ENCODE results near the gene LY9. TPM values are rescaled to one million over a fixed set of nuclear protein-coding genes. Genes with fewer than 3 reads are reported as not detected.

The LY9 gene
- total and polyA plus RNA-seq, 4 donors, result 0.21 to 1.5 (median 0.63) TPM

DNA sequence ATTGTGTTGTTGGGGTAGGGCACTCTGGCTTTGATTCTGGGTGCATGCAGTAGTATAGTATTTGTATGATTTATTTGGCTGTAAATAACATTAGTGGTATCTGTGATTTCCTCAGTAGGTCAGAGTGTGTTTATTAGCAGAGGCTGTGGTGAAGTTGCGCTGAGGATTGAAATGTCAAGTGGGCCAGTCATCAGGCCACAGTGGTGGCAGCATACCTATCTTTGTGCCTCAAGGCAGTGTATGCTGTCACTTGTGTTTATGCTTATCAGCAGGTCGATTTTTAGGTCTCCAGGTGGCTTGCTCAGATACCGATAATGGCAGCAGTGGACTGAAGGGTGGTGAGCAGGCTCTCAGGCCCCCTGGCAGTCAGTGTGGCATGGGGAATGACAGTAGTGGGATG is 11.3 kb downstream of the LY9 start:
- no peak overlapping the region for H3K4me3 ChIP-seq (ENCODE audit: low read depth in 1 of 3, low read length in 3 of 3)
- H3K4me1 ChIP-seq (ENCODE audit: control insufficient read depth in 4 of 4, insufficient read depth in 4 of 4, low read length in 3 of 4), result no peaks in the 10 kb centered on the region
- 79% methylated on average over 3 of the region's 3 CpGs for WGBS
- peaks cover 0 to 2% (median 0%) of the 10 kb centered on the region in 4 donors for H3K9me3 ChIP-seq (ENCODE audit: control insufficient read depth in 4 of 4, low read length in 3 of 4)
- no peaks in the 10 kb centered on the region for H3K36me3 ChIP-seq (ENCODE audit: control insufficient read depth in 4 of 4, insufficient read depth in 3 of 4, low read depth in 1 of 4, low read length in 3 of 4)
- TF ChIP-seq, protein P1, sequence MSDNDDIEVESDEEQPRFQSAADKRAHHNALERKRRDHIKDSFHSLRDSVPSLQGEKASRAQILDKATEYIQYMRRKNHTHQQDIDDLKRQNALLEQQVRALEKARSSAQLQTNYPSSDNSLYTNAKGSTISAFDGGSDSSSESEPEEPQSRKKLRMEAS (IDR thresholded peaks at IDR 0.05), result no peak
- TF ChIP-seq, protein P2, sequence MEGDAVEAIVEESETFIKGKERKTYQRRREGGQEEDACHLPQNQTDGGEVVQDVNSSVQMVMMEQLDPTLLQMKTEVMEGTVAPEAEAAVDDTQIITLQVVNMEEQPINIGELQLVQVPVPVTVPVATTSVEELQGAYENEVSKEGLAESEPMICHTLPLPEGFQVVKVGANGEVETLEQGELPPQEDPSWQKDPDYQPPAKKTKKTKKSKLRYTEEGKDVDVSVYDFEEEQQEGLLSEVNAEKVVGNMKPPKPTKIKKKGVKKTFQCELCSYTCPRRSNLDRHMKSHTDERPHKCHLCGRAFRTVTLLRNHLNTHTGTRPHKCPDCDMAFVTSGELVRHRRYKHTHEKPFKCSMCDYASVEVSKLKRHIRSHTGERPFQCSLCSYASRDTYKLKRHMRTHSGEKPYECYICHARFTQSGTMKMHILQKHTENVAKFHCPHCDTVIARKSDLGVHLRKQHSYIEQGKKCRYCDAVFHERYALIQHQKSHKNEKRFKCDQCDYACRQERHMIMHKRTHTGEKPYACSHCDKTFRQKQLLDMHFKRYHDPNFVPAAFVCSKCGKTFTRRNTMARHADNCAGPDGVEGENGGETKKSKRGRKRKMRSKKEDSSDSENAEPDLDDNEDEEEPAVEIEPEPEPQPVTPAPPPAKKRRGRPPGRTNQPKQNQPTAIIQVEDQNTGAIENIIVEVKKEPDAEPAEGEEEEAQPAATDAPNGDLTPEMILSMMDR (IDR thresholded peaks at IDR 0.05; ENCODE audit: low read depth, low read length, missing input control), result no peak
- TF ChIP-seq YY1 (IDR thresholded peaks at IDR 0.05), result no peak
- no peak for TF ChIP-seq TAF1 (conservative IDR thresholded peaks at IDR 0.05)
- no peak for TF ChIP-seq JUND (IDR thresholded peaks at IDR 0.05)
- no peak for TF ChIP-seq RAD21 (IDR thresholded peaks at IDR 0.05)
- no peak for TF ChIP-seq RXRA (IDR thresholded peaks at IDR 0.05)
- TF ChIP-seq, protein P3, sequence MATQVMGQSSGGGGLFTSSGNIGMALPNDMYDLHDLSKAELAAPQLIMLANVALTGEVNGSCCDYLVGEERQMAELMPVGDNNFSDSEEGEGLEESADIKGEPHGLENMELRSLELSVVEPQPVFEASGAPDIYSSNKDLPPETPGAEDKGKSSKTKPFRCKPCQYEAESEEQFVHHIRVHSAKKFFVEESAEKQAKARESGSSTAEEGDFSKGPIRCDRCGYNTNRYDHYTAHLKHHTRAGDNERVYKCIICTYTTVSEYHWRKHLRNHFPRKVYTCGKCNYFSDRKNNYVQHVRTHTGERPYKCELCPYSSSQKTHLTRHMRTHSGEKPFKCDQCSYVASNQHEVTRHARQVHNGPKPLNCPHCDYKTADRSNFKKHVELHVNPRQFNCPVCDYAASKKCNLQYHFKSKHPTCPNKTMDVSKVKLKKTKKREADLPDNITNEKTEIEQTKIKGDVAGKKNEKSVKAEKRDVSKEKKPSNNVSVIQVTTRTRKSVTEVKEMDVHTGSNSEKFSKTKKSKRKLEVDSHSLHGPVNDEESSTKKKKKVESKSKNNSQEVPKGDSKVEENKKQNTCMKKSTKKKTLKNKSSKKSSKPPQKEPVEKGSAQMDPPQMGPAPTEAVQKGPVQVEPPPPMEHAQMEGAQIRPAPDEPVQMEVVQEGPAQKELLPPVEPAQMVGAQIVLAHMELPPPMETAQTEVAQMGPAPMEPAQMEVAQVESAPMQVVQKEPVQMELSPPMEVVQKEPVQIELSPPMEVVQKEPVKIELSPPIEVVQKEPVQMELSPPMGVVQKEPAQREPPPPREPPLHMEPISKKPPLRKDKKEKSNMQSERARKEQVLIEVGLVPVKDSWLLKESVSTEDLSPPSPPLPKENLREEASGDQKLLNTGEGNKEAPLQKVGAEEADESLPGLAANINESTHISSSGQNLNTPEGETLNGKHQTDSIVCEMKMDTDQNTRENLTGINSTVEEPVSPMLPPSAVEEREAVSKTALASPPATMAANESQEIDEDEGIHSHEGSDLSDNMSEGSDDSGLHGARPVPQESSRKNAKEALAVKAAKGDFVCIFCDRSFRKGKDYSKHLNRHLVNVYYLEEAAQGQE (IDR thresholded peaks at IDR 0.05), result no peak
- TF ChIP-seq, protein P4, sequence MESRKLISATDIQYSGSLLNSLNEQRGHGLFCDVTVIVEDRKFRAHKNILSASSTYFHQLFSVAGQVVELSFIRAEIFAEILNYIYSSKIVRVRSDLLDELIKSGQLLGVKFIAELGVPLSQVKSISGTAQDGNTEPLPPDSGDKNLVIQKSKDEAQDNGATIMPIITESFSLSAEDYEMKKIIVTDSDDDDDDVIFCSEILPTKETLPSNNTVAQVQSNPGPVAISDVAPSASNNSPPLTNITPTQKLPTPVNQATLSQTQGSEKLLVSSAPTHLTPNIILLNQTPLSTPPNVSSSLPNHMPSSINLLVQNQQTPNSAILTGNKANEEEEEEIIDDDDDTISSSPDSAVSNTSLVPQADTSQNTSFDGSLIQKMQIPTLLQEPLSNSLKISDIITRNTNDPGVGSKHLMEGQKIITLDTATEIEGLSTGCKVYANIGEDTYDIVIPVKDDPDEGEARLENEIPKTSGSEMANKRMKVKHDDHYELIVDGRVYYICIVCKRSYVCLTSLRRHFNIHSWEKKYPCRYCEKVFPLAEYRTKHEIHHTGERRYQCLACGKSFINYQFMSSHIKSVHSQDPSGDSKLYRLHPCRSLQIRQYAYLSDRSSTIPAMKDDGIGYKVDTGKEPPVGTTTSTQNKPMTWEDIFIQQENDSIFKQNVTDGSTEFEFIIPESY (IDR thresholded peaks at IDR 0.05), result no peak
- no peak for TF ChIP-seq FOXA1 (IDR thresholded peaks at IDR 0.05)
- no peak for TF ChIP-seq EGR1 (IDR thresholded peaks at IDR 0.05; ENCODE audit: low read depth in 2 of 2)
- TF ChIP-seq HNF4A (conservative IDR thresholded peaks at IDR 0.05), result no peak
- TF ChIP-seq SP1 (IDR thresholded peaks at IDR 0.05), result no peak
- no peak for TF ChIP-seq NR2F2 (IDR thresholded peaks at IDR 0.05)
- no peak for TF ChIP-seq HNF4G (IDR thresholded peaks at IDR 0.05)
- TF ChIP-seq FOXA2 (IDR thresholded peaks at IDR 0.05), result no peak
- TF ChIP-seq, protein P5, sequence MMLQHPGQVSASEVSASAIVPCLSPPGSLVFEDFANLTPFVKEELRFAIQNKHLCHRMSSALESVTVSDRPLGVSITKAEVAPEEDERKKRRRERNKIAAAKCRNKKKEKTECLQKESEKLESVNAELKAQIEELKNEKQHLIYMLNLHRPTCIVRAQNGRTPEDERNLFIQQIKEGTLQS (IDR thresholded peaks at IDR 0.05), result no peak
- DNase-seq (ENCODE audit: low spot score), result no peak
- no peak overlapping the region for H3K27ac ChIP-seq (ENCODE audit: low read depth in 1 of 2, low read length in 2 of 2)
- no peak overlapping the region for H3K9ac ChIP-seq (ENCODE audit: low read depth in 1 of 2, low read length in 2 of 2)
- H3K27me3 ChIP-seq (ENCODE audit: control insufficient read depth in 4 of 4, insufficient read depth in 4 of 4, low read length in 3 of 4), result no peaks in the 10 kb centered on the region

DNA sequence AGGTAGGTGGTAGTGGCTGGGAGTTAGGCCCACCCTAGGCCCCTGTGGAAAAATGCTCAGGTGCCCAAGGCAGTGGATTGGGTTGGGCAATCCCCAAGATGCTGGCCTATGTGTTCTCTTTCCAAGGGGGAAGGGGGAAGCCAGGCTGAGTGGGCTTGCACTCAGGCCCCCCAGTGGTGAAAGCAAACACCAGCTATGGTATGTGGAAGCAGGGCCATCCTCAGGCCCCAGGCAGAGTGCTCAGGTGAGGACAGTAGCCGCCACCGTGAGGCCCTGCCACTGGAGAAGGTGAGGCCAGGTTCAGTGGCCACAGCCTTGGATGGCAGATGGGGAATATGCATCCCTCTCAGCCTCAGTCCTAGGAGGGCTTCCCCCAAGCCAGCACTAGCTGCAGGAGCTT is 11.8 kb downstream of the LY9 start:
- peaks cover 0 to 2% (median 0%) of the 10 kb centered on the region in 4 donors for H3K9me3 ChIP-seq (ENCODE audit: control insufficient read depth in 4 of 4, low read length in 3 of 4)
- no peak for DNase-seq (ENCODE audit: low spot score)
- H3K4me1 ChIP-seq (ENCODE audit: control insufficient read depth in 4 of 4, insufficient read depth in 4 of 4, low read length in 3 of 4), result no peaks in the 10 kb centered on the region
- H3K27me3 ChIP-seq (ENCODE audit: control insufficient read depth in 4 of 4, insufficient read depth in 4 of 4, low read length in 3 of 4), result no peaks in the 10 kb centered on the region
- no peak overlapping the region for H3K27ac ChIP-seq (ENCODE audit: low read depth in 1 of 2, low read length in 2 of 2)
- H3K4me3 ChIP-seq (ENCODE audit: low read depth in 1 of 3, low read length in 3 of 3), result no peak overlapping the region
- H3K9ac ChIP-seq (ENCODE audit: low read depth in 1 of 2, low read length in 2 of 2), result no peak overlapping the region
- H3K36me3 ChIP-seq (ENCODE audit: control insufficient read depth in 4 of 4, insufficient read depth in 3 of 4, low read depth in 1 of 4, low read length in 3 of 4), result no peaks in the 10 kb centered on the region
- WGBS, result 95% methylated on average over 2 of the region's 2 CpGs
- TF ChIP-seq, protein P4 (IDR thresholded peaks at IDR 0.05), result no peak
- TF ChIP-seq HNF4A (conservative IDR thresholded peaks at IDR 0.05) (no peak), EGR1 (IDR thresholded peaks at IDR 0.05; ENCODE audit: low read depth in 2 of 2) (no peak), GABPA (IDR thresholded peaks at IDR 0.05 in 1 of 2, conservative IDR thresholded peaks at IDR 0.05 in 1 of 2) (no peak), HNF4G (IDR thresholded peaks at IDR 0.05) (no peak), RXRA (IDR thresholded peaks at IDR 0.05) (no peak), NR2F2 (IDR thresholded peaks at IDR 0.05) (no peak), JUND (IDR thresholded peaks at IDR 0.05) (no peak)
- TF ChIP-seq, protein P5 (IDR thresholded peaks at IDR 0.05), result no peak
- TF ChIP-seq, protein P1 (IDR thresholded peaks at IDR 0.05), result no peak
